ENCODE data around the gene TUBA4A. TPM values are rescaled to one million over a fixed set of nuclear protein-coding genes. Genes with fewer than 3 reads are reported as not detected.

The TUBA4A gene
- total RNA-seq, 1 experiment from 2014 or later = 40.8 TPM

GRCh38 chr2:219244789-219245147 is 8.9 kb downstream of the TUBA4A start (continued):
- TF ChIP-seq AFF4 (CRISPR knock-in tag; IDR thresholded peaks at IDR 0.05; ENCODE audit: borderline replicate concordance) = no peak
- TF ChIP-seq, protein P1, sequence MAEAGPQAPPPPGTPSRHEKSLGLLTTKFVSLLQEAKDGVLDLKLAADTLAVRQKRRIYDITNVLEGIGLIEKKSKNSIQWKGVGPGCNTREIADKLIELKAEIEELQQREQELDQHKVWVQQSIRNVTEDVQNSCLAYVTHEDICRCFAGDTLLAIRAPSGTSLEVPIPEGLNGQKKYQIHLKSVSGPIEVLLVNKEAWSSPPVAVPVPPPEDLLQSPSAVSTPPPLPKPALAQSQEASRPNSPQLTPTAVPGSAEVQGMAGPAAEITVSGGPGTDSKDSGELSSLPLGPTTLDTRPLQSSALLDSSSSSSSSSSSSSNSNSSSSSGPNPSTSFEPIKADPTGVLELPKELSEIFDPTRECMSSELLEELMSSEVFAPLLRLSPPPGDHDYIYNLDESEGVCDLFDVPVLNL (CRISPR knock-in tag; IDR thresholded peaks at IDR 0.05; ENCODE audit: borderline replicate concordance, low read depth) = no peak
- no peak for TF ChIP-seq EMX1 (CRISPR knock-in tag; IDR thresholded peaks at IDR 0.05)
- TF ChIP-seq ZNF671 (CRISPR knock-in tag; IDR thresholded peaks at IDR 0.05) = no peak
- no peak for TF ChIP-seq ELF4 (CRISPR knock-in tag; IDR thresholded peaks at IDR 0.05; ENCODE audit: low read depth)
- TF ChIP-seq NFYB (CRISPR knock-in tag; conservative IDR thresholded peaks at IDR 0.05; ENCODE audit: low read depth) = no peak
- TF ChIP-seq, protein P2, sequence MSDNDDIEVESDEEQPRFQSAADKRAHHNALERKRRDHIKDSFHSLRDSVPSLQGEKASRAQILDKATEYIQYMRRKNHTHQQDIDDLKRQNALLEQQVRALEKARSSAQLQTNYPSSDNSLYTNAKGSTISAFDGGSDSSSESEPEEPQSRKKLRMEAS (CRISPR knock-in tag; IDR thresholded peaks at IDR 0.05) = no peak
- TF ChIP-seq SMAD3 (CRISPR knock-in tag; IDR thresholded peaks at IDR 0.05; ENCODE audit: borderline replicate concordance) = no peak
- TF ChIP-seq OVOL2 (CRISPR knock-in tag; IDR thresholded peaks at IDR 0.05; ENCODE audit: borderline replicate concordance) = no peak

GRCh38 chr2:219243291-219243761 is 10.4 kb downstream of the TUBA4A start:
- peak overlapping the region; percentile 48; the same call in 1 of the 2 replicates for H3K27ac Mint-ChIP-seq
- no peak for DNase-seq (ENCODE audit: low spot score)
- H3K36me3 Mint-ChIP-seq = no peaks in the 10 kb centered on the region
- TF ChIP-seq RELA (CRISPR knock-in tag; IDR thresholded peaks at IDR 0.05; ENCODE audit: borderline replicate concordance) = no peak
- TF ChIP-seq ERG (CRISPR knock-in tag; IDR thresholded peaks at IDR 0.05) = no peak
- TF ChIP-seq, protein P3, sequence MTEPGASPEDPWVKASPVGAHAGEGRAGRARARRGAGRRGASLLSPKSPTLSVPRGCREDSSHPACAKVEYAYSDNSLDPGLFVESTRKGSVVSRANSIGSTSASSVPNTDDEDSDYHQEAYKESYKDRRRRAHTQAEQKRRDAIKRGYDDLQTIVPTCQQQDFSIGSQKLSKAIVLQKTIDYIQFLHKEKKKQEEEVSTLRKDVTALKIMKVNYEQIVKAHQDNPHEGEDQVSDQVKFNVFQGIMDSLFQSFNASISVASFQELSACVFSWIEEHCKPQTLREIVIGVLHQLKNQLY (CRISPR knock-in tag; IDR thresholded peaks at IDR 0.05) = no peak
- TF ChIP-seq ZSCAN18 (CRISPR knock-in tag; IDR thresholded peaks at IDR 0.05) = no peak
- TF ChIP-seq GTF2I (CRISPR knock-in tag; conservative IDR thresholded peaks at IDR 0.05) = no peak
- TF ChIP-seq, protein P4, sequence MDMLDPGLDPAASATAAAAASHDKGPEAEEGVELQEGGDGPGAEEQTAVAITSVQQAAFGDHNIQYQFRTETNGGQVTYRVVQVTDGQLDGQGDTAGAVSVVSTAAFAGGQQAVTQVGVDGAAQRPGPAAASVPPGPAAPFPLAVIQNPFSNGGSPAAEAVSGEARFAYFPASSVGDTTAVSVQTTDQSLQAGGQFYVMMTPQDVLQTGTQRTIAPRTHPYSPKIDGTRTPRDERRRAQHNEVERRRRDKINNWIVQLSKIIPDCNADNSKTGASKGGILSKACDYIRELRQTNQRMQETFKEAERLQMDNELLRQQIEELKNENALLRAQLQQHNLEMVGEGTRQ (CRISPR knock-in tag; IDR thresholded peaks at IDR 0.05) = peak; percentile 44
- peaks cover 14% of the 10 kb centered on the region for H3K4me1 Mint-ChIP-seq
- H3K27me3 Mint-ChIP-seq (ENCODE audit: low read depth) = no peaks in the 10 kb centered on the region
- no peak for ATAC-seq
- no peaks in the 10 kb centered on the region for H3K9me3 Mint-ChIP-seq
- ChIA-PET POLR2A (no interaction called here), CTCF (no interaction called here)
- H3K4me3 Mint-ChIP-seq = peak overlapping the region; percentile 37

All from WTC11 (cell line).